Activated CD4-positive, alpha-beta T cell treated with anti-CD3 and anti-CD28 coated beads for 24 hours (primary cell): ENCODE data around the gene LTC4S.
A peak's percentile ranks its signal among the peaks of the same experiment; 100 is the strongest.
"Not testable (repeated sequence)": the region's sequence is repeated elsewhere in the genome, so short reads cannot be mapped to it uniquely, and the experiment has no call there.

ENCODE experiments used
- DNase-seq, 2 donors: peaks; one replicate each; pipeline ENCODE4 v3.0.0-alpha.2; 2020; ENCODE audit warnings: low read depth in 2 of 2

LTC4S gene, protein sequence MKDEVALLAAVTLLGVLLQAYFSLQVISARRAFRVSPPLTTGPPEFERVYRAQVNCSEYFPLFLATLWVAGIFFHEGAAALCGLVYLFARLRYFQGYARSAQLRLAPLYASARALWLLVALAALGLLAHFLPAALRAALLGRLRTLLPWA

DNA sequence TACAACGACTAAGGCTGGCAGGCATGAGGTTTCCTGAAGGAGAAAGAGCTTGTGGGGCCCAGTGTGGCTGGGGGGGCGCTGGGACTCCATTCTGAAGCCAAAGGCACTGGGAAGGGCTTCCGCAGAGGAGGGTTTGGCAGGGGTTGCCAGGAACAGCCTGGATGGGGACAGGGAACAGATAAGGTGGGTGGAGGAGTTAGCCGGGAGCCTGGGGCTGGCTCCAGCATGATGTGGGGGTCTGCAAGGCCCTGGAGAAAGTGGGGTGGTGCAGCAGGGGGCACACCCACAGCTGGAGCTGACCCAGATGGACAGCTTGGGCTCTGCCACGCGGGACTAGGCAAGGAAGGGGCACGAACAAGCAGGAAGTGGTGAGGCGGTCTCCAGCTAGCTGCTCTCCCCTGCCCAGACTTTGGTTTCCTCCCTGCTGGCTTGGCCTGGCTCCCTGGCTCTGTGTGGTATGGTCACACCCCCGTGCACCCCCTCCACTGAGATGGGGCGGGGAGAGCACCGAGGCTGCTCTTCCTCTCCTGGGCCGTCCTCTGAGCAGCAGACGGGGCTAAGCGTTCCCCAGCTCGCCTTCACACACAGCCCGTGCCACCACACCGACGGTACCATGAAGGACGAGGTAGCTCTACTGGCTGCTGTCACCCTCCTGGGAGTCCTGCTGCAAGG lies at the start of gene LTC4S:
TSS of gene LTC4S (plus strand) at position 519 of the 672 bp plus-strand sequence. CDS start at position 614, 95 bp downstream.
- DNase-seq: no peak

DNA sequence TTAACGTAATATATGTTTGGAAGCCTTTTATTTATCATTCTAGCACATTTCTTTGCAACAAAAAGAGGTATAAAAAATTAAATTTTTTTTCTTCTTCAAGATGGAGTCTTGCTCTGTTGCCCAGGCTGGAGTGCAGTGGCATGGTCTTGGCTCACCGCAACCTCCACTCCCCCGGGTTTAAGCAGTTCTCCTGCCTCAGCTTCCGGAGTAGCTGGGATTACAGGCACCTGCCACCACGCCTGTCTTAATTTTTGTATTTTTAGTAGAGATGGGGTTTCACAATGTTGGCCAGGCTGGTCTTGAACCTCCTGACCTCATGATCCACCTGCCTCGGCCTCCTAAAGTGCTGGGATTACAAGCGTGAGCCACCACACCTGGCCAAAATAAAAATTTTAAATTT lies 49.7 kb upstream of the LTC4S start:
- DNase-seq: not testable (repeated sequence)

DNA sequence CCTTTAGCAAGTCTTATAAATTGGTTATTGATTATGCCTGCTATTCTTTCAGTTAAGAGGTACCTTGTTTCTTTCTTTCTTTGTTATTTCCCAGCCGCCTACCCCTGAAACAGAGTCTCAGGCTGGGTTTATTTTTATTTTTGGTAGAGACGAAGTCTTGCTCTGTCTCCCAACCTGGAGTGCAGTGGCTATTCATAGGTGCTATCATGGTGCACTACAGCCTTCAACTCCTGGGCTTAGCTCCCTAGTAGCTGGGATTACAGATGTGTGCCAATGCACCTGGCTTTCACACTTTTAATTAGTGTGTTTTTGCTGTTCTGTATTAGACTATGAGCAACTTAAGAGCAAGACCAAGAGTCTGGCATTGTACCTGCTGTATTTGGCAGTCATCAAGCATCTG lies 46.9 kb upstream of the LTC4S start:
- DNase-seq: no peak

DNA sequence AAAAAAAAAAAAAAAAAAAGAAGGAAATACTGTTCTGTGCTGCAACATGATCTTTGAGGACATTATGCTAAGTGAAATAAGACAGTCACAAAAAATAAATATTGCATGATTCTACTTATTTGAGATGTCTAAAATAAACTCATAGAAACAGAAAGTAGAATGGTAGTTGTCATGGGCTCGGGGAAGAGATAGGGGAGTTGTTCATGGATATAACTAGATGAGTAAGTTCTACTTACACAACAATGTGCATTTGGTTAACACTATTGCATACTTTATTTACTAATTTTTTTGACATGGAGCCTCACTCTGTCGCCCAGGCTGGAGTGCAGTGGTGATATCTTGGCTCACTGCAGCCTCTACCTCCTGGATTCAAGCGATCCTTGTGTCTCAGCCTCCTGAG lies 46.0 kb upstream of the LTC4S start:
- DNase-seq: no peak

DNA sequence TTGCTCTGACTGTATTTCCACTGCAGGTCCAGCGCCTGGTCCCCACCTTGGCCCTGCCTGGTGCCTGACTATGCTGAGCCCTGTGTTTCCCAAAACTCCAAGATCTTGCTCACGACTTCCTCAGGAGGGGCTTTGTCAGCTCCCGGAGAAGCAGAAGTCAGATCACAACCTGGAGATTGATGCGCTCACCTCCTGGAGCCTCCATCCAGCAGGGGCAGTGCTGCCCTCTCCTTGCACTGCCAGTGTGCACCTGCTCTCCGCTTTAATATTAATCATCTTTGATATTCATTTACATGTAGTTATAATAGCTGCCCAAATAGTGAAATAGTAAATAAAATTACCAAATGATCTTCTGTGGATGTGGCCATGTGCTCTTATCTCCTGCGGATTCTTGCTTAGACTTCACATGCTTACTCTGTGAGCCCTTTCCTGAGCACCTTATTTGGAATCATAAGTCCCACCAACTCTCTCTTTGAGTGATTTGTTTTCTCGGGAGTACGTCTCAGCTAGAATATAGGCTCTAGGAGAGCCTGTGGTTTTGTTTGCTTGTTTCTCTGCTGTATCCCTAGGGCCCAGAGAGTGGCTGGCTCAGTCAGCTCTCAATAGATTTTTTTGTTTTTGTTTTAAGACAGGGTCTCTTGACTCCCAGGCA lies 43.8 kb upstream of the LTC4S start:
- DNase-seq: no peak

DNA sequence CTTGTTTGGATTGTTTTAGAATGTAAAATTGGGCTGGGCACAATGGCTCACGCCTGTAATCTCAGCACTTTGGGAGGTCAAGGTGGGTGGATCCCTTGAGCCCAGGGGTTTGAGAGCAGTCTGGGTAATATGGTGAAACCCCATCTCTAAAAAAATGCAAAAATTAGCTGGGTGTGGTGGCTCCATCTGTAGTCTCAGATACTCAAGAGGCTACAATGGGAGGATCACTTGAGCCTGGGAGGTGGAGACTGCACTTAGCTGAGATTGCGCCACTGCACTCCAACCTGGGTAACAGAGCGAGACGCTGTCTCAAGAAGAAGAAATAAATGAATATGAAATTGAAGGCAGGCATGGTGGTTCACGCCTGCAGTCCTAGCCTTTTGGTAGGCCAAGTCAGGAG lies 39.8 kb upstream of the LTC4S start:
- DNase-seq: no peak

DNA sequence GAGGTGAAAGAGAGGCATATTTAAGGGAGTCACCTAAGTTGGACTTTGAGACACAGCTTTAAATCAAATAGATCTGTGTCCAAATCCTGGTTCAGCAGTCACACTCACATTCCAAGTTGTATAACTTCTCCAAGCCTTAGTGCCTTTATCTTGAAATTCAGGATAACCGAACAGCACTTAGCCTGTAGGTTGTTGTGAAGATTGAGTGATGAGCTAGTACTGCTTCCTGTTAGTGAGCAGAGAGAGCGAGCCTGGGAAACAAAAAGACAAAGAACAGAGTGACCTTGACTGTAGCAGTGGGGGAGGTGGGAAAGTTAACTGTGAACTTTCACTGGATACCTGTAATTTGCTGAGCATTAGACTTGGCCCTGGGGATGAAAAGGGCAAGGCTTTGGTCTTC lies 38.8 kb upstream of the LTC4S start:
- DNase-seq: no peak

DNA sequence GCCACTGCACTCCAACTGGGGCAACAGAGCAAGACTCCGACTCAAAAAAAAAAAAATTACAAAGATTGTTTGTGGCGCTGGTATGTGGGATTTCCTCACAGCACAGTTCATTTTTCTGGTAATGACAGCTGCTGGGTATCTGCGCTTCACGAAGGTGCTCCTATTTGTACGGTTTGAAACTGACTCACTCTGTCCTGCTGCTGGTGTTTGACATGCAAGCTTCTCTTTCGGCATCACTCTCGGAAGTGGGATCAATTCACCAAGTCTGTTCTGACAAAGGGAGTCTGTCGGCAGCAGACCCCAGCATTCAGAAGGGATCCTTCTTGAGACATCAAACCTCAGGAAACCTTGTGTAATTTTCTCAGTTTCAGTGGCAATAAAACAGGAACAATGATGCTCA lies 34.8 kb upstream of the LTC4S start:
- no peak for DNase-seq

DNA sequence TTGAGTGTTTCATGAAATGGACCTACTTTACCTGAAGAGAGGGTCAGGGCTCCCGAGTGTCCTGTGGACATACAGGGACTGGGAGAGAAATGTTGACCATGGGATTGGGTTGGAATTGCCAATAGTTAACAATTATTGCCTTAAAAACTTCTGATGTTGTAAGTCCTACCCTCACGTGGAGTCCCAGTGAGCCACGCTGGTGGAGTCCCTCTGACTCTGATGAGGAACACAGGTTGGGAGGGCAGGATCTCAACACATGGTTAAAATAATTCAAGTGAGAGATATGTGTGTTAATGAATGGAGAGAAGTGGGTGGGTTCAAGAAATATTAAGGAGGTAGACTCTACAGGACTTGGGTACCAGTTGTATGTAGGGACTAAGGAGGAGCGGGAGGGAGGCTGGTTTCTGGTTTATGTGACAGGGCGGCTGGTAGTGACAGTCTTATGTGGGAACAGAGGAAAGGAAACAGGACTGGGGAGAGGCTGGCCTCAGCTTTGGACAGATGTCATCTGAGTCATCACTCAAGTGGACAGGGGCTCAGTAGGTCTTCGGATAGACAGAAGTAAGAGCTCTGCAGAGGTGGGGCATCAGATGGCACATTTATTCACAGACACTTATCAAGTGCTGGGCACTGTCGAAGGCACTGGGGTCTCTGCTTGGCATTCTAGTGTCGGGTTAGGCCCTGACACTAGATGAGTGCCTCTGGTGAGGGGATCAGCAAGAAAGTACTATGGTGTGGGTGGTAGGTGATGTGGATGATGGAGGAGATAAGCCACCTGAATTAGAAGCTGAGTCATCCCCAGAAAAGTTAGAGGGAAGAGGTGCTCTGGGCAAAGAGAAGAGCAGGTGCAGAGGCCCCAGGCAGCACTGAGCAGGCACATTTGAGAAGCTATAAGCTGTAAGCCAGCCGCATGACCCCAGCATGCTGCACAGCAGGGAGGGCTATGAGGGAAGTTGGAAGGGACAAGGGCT lies 33.9 kb upstream of the LTC4S start:
- peak; percentile 12 for DNase-seq

DNA sequence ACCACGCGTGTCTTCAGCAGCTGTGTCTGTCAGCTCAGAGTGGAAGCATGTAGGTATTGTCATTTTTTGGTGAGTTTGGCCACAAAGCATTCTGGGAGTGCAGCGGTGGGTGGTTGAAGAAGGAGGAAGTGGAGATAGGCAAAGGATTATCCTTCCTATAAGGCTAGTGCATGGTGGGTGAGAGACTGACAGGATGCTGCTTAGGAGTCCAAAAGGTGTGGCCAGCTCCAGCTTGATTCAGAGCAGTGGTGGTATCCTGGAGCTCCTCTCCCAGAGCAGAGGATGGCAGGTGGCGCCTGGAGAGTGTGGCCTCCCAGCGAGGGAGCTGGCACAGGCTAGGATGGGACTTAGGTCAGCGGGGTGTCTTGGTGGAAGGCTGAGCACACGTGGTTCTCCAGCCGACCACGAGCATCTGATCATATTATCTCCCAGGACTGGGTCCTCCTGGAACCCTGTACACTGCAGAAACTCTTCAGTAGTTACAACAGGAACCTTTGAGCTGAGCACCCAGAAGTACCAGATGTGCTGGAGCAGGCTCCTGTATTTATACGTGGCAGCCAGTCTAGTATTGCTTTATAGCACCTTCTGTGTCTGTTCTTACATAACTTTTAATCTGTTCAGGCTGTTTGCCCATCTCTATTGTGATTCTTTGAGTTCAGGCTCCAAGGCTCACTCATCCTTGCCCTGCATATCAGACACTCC lies 31.6 kb upstream of the LTC4S start:
- no peak for DNase-seq

DNA sequence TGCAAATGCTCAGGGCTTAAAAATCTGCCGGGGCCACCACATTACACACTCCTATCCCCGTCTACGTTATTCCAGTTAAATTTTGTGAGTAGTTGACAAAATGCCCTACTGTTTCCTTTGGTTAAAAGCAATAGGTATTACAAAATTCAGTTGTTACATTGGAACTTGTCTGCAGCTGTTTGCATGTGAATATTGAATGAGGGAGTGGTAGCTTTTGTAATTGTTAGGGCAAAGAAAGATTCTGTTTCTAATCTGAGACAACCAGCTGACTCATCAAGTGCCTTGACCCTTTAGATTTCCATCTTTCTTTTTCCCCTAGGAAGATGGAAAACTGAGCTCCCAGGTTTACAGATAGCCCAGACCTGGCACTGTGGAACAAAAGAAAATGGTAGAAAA lies 31.0 kb upstream of the LTC4S start:
- DNase-seq: no peak

DNA sequence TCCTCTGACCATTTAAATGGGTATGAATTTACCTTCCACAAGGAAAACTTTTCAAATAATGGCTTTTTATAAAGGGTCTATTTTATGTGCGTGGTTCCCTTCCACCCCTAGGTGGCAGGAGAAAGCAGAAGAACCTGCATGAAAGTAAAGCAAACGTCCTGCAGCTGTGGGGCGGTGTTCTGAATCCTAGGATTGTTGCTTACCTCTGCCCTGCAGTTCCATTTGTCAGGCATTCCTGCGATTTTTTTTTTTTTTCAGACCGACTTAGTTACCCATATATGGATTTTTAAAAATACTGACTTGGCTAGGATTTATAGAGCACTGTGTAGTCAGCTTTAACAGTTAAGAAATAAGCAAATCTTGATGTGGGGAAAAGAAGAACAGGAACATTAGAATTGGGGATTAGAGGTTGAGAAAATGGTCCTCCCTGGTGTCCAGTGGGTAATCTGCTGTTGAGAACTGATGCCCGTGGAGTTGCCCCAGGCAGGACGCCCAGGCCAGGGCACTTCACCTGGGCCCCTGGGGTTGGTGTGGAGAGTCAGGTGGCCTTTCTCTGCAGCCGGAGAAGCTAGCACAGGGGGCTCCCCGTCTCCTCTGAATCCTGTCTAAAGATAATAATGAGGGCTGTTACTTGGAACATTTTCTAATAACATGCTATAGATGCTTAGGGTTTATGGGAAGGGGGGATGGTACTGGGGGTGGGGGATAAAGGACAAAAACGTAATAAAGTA lies 30.4 kb upstream of the LTC4S start:
- DNase-seq: peak in 1 of 2 donors; percentile 24

DNA sequence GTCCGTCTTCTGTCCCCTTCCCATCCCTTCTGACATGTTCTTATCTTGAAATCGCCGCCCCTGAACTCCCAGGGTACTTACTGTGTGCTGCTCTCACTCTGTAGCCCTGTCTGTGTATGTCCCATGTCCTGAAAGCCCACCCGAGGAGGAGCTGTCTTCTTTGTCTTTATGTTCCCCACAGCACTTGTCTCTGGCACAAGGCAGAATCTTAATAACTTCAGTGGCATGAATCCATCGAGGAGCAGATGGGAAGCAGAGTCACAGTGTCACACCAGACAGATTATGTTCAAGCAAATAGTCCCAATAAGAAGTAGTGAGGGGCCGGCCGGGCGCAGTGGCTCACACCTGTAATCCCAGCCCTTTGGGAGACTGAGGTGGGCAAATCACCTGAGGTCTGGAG lies 29.7 kb upstream of the LTC4S start:
- no peak for DNase-seq

DNA sequence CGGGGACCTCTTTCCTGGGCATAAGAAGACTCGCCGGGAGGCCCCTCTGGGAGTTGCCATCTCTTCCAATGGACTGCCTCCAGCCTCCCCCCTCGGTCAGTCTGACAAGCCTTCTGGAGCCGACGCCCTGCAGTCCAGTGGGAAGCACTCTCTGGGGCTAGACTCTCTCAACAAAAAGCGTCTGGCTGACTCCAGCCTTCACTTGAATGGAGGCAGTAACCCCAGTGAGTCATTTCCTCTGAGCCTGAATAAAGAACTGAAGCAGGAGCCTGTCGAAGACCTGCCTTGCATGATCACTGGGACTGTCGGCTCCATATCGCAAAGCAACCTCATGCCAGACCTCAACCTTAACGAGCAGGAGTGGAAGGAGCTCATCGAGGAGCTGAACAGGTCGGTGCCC lies 28.4 kb upstream of the LTC4S start:
- no peak for DNase-seq

DNA sequence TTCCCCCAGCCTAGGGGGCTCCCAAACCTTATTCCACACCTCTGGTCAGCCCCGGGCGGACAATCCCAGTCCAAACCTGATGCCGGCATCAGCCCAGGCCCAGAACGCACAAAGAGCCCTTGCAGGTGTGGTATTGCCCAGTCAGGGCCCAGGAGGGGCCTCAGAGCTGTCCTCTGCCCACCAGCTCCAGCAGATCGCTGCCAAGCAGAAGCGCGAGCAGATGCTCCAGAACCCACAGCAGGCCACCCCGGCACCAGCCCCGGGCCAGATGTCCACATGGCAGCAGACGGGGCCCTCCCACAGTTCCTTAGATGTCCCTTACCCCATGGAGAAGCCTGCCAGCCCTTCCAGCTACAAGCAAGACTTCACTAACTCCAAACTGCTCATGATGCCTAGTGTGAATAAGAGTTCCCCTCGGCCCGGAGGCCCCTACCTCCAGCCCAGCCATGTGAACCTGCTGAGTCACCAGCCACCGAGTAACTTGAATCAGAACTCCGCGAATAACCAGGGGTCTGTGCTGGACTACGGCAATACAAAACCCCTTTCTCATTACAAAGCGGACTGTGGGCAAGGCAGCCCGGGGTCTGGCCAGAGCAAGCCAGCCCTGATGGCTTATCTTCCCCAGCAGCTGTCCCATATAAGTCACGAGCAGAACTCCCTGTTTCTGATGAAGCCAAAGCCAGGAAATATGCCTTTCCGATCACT lies 27.6 kb upstream of the LTC4S start:
- DNase-seq: no peak

DNA sequence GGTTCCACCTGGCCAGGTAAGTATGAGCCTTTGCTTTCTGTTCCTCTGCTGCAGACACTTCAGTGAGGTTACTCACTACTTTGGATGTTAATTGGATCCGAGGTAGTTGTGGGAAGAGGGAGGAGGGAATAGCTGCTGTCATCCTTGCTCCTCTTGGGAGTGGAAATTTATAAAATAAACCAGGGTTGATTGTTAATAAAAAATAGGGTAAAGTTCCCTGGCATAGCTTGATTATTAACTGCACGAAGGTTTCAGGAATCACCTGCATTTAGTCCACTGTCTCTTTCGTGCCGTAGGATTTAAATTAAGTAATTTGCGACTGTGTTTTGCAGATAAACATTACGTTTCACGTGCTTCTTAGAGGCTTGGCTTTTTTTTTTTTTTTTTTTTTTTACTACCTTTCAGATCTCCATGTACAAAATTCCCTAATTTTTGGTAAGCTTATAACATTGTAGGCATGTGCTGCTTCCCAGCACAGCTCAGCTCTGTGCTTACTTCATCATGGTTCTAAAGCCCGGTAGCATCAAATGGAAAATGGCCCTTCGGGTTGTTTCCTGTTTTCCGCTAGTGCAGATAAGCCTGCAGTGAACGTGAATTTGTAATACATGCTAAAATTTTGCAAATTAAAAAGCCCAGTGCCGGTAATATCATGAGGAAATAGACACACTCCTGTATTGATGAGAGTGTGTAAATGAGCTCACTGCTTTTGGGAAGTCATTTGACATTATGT lies 26.9 kb upstream of the LTC4S start:
- no peak for DNase-seq

DNA sequence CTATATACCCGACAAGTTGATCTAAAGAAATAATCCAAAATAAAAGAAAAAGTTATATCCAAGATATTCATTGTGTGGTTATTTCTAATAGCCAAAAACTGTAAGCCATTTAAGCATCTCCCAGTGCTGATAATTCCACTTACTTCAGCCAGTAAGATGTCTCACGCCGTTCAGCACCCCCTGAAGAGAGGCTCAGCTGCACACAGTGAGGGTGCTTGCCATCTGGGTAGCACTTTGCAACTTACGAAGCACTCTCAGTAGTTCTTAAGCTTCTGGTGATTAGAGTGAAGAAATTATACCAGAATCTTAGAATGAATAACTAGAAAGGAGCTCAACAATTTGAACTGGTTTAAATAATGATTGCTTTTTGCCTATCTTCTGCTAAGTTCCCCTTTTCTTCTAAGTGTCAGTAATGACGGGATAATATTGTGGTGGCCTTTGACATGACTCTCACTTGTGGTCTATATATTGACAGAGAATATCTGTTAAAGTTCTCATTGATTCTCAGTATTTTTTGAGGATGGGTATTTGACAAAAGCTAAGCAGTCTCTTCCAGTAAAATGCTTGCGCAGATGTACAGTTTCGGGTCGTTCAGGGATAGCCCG lies 26.2 kb upstream of the LTC4S start:
- DNase-seq: no peak

DNA sequence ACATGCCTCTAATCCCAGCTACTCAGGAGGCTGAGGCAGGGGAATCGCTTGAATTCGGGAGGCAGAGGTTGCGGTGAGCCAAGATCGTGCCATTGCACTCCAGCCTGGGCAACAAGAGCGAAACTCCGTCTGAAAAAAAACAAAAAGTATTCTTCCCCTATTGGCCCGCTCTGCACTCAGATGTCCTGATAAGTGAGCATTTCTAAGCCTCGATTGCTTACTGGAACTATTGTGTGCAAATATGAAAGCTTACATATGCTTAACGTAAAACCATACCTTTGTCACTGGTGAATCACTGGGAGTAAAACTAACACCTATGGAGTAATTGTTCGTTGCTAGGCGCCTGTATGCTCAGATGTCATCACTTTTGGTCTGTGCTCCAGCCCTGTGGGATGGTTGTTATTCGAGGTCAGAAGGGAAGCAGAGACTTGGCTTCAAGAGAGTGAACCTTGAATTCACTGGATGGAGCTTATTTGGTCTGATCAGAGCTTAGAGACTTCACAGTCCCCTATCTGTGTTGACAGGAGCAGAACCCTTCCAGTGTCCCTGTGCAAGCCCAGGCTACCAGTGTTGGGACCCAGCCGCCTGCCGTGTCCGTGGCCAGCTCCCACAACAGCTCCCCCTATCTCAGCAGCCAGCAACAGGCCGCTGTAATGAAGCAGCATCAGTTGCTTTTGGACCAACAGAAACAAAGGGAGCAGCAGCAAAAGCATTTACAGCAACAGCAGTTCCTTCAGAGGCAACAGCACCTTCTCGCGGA lies 25.3 kb upstream of the LTC4S start:
- no peak for DNase-seq
